ENCODE measurements around the gene ARHGEF4.

Gene ARHGEF4

DNA sequence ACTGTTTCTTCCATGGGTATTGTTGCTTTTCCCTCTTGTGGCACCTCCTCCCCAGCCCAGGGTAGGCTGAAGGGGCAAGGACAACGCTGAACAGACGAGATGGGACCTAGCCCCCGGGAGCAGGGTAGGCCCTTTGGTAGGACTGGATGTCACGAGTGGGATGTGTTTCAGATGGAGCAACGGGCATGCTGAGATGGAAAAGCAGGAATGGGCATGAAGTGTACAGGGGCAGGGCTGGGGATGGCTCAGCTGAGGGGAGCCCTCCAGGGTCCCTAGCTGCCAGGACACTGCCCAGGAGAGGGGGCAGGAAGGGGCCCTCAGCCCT is 33.4 kb downstream of the ARHGEF4 start:
- no peak overlapping the region for H3K4me3 ChIP-seq (ENCODE audit: low read depth, low read length)
- TF ChIP-seq, protein P1, sequence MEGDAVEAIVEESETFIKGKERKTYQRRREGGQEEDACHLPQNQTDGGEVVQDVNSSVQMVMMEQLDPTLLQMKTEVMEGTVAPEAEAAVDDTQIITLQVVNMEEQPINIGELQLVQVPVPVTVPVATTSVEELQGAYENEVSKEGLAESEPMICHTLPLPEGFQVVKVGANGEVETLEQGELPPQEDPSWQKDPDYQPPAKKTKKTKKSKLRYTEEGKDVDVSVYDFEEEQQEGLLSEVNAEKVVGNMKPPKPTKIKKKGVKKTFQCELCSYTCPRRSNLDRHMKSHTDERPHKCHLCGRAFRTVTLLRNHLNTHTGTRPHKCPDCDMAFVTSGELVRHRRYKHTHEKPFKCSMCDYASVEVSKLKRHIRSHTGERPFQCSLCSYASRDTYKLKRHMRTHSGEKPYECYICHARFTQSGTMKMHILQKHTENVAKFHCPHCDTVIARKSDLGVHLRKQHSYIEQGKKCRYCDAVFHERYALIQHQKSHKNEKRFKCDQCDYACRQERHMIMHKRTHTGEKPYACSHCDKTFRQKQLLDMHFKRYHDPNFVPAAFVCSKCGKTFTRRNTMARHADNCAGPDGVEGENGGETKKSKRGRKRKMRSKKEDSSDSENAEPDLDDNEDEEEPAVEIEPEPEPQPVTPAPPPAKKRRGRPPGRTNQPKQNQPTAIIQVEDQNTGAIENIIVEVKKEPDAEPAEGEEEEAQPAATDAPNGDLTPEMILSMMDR (IDR thresholded peaks at IDR 0.05; ENCODE audit: borderline replicate concordance, insufficient read depth, low read depth, low read length), result no peak

DNA sequence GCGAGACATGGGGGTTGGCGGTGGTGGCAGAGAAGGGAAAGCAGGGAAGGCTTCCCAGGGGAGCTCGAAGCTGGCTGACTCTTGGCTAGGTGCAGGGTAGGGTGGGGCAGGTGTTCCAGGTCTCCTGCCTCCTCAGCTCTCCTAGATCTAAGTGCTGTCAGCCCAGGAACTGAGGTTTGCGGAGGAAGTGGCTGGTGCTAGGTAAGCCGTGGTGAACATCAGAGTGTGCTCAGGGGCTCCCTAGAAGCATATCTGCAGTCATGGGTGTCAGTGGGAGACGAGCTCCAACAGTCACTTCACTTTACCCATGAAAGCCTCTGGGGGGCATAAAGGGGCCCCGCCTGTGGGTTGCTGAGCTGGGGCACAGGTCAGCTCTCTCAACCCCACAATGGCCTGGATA is 34.1 kb downstream of the ARHGEF4 start:
- no peak overlapping the region for H3K4me3 ChIP-seq (ENCODE audit: low read depth, low read length)
- TF ChIP-seq, protein P1 (IDR thresholded peaks at IDR 0.05; ENCODE audit: borderline replicate concordance, insufficient read depth, low read depth, low read length), result no peak

DNA sequence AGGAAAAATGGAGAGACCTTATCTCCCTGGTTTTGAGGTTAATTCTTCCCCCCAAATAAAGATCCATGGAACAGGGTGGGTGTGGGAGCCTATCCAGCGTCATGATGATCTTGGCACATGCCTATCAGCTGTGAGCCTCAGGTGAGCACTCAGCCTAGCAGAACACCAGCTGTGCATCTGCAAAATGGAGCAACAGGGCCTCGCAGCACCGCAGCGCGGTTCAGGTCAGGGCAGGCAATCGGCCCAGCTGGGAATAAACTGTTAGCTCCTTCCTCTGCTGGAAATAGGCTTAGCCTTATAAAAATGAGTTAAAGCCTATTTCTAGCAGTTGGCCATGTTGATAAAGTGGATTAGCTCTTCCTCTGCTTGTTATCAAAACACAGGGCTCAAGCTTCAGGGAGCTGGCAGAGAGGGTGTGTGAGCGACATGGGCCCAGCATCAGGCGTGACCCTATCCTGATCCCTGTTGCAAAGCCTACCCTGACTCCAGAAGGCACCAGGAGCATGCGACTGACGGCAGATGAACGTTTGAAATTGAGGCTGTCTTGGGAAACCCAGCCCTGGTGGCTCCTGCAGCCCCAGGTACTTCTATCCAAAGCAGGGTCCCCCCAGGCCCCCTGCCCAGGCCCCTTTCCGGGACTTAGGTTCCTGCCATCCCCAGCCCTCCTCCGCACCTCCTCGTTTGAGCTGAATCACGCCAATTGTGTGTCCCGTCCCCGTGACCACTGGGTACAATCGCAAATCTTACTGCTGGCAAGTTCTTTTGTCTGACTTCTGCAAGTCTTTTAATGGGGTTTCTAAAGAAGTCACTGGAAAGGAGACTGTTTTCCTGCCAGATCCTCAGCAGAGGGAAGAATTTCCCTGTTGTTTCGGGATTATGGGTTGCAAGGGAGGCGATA is 35.4 kb downstream of the ARHGEF4 start:
- no peak overlapping the region for H3K4me3 ChIP-seq (ENCODE audit: low read depth, low read length)
- TF ChIP-seq, protein P1 (IDR thresholded peaks at IDR 0.05; ENCODE audit: borderline replicate concordance, insufficient read depth, low read depth, low read length), result no peak

DNA sequence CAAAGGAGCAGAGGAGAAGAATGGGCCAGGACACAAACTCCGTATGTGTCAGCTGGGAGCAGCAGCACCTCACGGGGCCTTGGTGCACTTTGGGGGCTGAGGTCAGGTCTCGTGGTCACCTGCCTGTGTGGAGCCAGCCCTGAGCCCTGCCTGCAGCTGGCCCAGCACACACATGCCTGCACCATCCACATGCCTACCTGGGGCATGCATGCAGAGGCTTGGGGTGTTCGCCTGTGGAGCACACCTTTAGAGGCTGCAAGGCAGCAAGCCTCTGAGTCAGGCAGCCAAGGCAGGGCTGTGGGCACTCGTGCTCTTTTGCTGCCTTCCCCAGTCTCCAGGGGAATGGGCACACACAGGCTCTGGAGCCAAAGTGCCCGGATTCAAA is 36.0 kb downstream of the ARHGEF4 start:
- H3K4me3 ChIP-seq (ENCODE audit: low read depth, low read length), result no peak overlapping the region
- TF ChIP-seq, protein P1 (IDR thresholded peaks at IDR 0.05; ENCODE audit: borderline replicate concordance, insufficient read depth, low read depth, low read length), result no peak

DNA sequence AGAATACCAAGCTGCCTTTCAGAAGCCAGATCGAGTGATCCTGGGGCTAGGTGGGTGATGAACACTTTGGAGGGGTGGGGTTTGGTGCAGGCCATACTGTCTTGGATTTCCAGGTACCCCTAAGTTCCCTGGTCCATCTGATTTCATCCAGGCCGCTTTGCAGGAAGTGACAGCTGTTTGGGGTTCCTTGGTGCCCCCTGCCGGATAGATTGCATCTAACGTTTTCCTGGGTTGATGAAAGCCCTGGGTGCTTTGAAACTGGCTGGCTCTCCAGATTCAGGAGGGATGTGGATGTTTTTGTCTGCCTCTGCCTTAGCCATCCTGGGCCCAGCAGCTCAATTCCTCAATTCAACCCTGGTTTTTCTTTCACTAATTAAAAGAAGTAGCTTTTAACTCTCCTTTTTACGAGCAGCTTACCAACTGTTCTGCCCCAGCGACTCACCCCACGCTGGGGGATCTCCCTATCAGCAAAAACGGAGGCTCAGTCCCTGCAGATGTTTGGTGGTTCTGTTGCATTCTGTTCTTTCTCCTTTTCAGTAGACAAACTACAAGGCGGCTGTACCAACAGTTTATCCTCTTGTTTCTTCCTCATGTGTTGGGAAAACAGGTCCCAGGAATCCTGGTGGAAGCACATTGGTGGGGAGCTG is 37.1 kb downstream of the ARHGEF4 start:
- TF ChIP-seq, protein P1 (IDR thresholded peaks at IDR 0.05; ENCODE audit: borderline replicate concordance, insufficient read depth, low read depth, low read length), result peak; percentile 76

DNA sequence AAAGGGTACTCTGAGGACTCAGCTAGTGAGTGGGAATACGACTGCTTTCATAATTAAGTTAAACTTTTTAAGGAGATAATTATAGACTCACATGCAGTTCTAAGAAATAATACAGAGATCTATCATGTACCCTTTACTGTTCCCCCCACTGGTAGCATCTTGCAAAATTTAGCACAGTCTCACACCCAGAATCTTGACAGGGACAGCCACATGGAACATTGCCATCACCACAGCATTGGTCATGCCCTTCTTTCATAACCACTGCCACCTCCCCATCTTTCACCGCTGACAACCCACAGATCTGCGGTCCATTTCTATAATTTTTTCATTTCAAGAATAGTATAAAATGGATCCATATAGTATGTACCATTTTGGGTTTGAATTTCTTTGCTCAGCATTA is 37.8 kb downstream of the ARHGEF4 start:
- TF ChIP-seq, protein P1 (IDR thresholded peaks at IDR 0.05; ENCODE audit: borderline replicate concordance, insufficient read depth, low read depth, low read length), result no peak

More for the DNA sequence above, 37.1 kb downstream of the ARHGEF4 start:
- H3K4me3 ChIP-seq (ENCODE audit: low read depth, low read length), result no peak overlapping the region

DNA sequence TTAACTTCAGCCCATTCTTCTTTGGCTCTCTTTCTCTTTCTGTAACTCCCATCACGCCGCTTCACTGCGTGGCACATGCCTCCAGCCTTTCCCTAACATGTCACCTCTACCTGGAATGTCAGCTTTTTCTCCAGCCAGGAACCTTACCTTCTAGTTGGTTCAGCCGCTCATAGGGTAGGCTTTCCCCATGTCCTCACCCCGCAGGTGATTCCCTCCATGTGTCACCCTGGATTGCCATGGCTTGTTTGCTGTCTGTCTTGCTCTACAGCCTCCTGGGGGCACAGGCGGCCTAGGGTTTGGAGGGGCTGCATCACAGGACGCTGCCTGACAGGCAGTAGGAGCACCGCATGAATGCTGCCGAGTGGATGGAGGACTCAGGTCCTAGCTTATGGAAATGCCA is 39.2 kb downstream of the ARHGEF4 start:
- H3K4me3 ChIP-seq (ENCODE audit: low read depth, low read length), result no peak overlapping the region
- TF ChIP-seq, protein P1 (IDR thresholded peaks at IDR 0.05; ENCODE audit: borderline replicate concordance, insufficient read depth, low read depth, low read length), result no peak

More for the DNA sequence above, 37.8 kb downstream of the ARHGEF4 start:
- H3K4me3 ChIP-seq (ENCODE audit: low read depth, low read length), result no peak overlapping the region
